ENCODE measurements around the gene STEAP4. TPM values are rescaled to one million over a fixed set of nuclear protein-coding genes. Genes with fewer than 3 reads are reported as not detected.

The STEAP4 gene
- total RNA-seq, 1 experiment from 2014 or later = not detected

- H3K23me2 ChIP-seq (ENCODE audit: insufficient read length, low read depth, low read length, poor library complexity, severe bottlenecking) = no peaks in the 10 kb centered on the region
- no peak overlapping the region for H3K18ac ChIP-seq (ENCODE audit: insufficient read length, low read depth, low read length)
- H3K56ac ChIP-seq (ENCODE audit: insufficient read length, low read depth, low read length) = no peak overlapping the region
- no peak overlapping the region for H2AK5ac ChIP-seq (ENCODE audit: insufficient read length, low read length)
- H3K9me3 ChIP-seq (ENCODE audit: control insufficient read depth, low read depth, low read length) = no peaks in the 10 kb centered on the region
- no peaks in the 10 kb centered on the region for H3K27me3 Mint-ChIP-seq (ENCODE audit: low read depth)
- H4K91ac ChIP-seq (ENCODE audit: insufficient read length, low read depth, low read length) = no peak overlapping the region
- no peaks in the 10 kb centered on the region for H3K79me2 ChIP-seq (ENCODE audit: insufficient read depth, low read length)
- H2BK120ac ChIP-seq (ENCODE audit: low read depth, low read length, poor library complexity, severe bottlenecking) = no peak overlapping the region
- H4K8ac ChIP-seq (replicated peaks; ENCODE audit: insufficient read length, low read depth, low read length) = no peak overlapping the region
- no peaks in the 10 kb centered on the region for H3K27me3 ChIP-seq (ENCODE audit: insufficient read depth, low read length)
- H2BK15ac ChIP-seq (ENCODE audit: low read depth, low read length) = no peak overlapping the region
- no peak overlapping the region for H2AFZ ChIP-seq (ENCODE audit: low read length)
- no peaks in the 10 kb centered on the region for H3K36me3 Mint-ChIP-seq (ENCODE audit: insufficient read depth in 1 of 3, low read depth in 3 of 3)
- no peaks in the 10 kb centered on the region for H3K79me1 ChIP-seq (ENCODE audit: insufficient read depth, low read depth, low read length, poor library complexity, severe bottlenecking)
- H2BK5ac ChIP-seq (ENCODE audit: insufficient read length, low read length) = no peak overlapping the region
- no peak overlapping the region for H3K4ac ChIP-seq (ENCODE audit: low read depth, low read length)
- TF ChIP-seq CTCF (conservative IDR thresholded peaks at IDR 0.05) = no peak
- no peak overlapping the region for H3K9ac ChIP-seq (ENCODE audit: extremely low read depth, insufficient read length, low read length)
- no peaks in the 10 kb centered on the region for H4K20me1 ChIP-seq (ENCODE audit: control insufficient read depth, insufficient read depth, insufficient read length)
- no peaks in the 10 kb centered on the region for H3K9me3 Mint-ChIP-seq
- no peak overlapping the region for H2BK20ac ChIP-seq (ENCODE audit: low read depth, low read length, poor library complexity, severe bottlenecking)
- H3K14ac ChIP-seq (ENCODE audit: insufficient read depth, low read length) = no peak overlapping the region
- H3K4me1 Mint-ChIP-seq = peaks cover 6 to 7% of the 10 kb centered on the region in 2 experiments; a peak in 3 of 4 replicates
- H3K4me2 ChIP-seq (ENCODE audit: insufficient read depth, insufficient read length, low read length) = no peak overlapping the region
- no peak for DNase-seq
- no peaks in the 10 kb centered on the region for H3K4me1 ChIP-seq (ENCODE audit: insufficient read depth, low read length)
- no peak overlapping the region for H4K5ac ChIP-seq (ENCODE audit: insufficient read length, low read depth, low read length)
- H3K27ac Mint-ChIP-seq = no peak overlapping the region
- H3K4me3 Mint-ChIP-seq = no peak overlapping the region
- peak overlapping the region; percentile 59 for H3T11ph ChIP-seq (ENCODE audit: low read length)
- no peak overlapping the region for H3K23ac ChIP-seq (ENCODE audit: insufficient read length, low read depth, low read length)
- H3K27ac ChIP-seq (ENCODE audit: insufficient read length, low read depth, low read length) = no peak overlapping the region
- H2BK12ac ChIP-seq (ENCODE audit: insufficient read length, low read depth, low read length) = no peak overlapping the region
These were observed 72.9 kb downstream of the STEAP4 start for GRCh38 chr7:88233828-88234227.
